CD14-positive monocyte (primary cell): ENCODE data around the gene CEBPG. TPM values are rescaled to one million over a fixed set of nuclear protein-coding genes. Genes with fewer than 3 reads are reported as not detected.

Experiments
- DNase-seq, 3 donors: peaks; one replicate each; pipeline ENCODE4 v3.0.0-alpha.2; 2011 to 2022
- H2AFZ ChIP-seq: 2 replicates; pipeline ENCODE4 v1.6.0; 2012; ENCODE audit warnings: mild to moderate bottlenecking, low read depth, low read length, inconsistent platforms; ENCODE audit not compliant: insufficient read depth, poor library complexity, severe bottlenecking
- H3K27ac ChIP-seq, 2 donors: 1 replicate in 1 of 2; 2 replicates in 1 of 2; pipeline ENCODE4 v1.5.1; 2012 to 2013; ENCODE audit warnings: low read length in 2 of 2, control low read depth in 1 of 2, inconsistent platforms in 1 of 2, low read depth in 1 of 2, mild to moderate bottlenecking in 1 of 2
- H3K27me3 ChIP-seq, 2 donors: one replicate each; pipeline versions ENCODE4 v1.6.0 to v1.6.1; 2011 to 2013; ENCODE audit warnings: low read length in 2 of 2; ENCODE audit not compliant: control insufficient read depth in 2 of 2, insufficient read depth in 2 of 2
- H3K36me3 ChIP-seq, 2 donors: replicated peaks in 1 of 2; 1 replicate in 1 of 2; 2 replicates in 1 of 2; pipeline versions ENCODE4 v1.5.1 to v1.6.1; 2012 to 2013; ENCODE audit warnings: low read length in 2 of 2, control low read depth in 1 of 2, inconsistent platforms in 1 of 2, mild to moderate bottlenecking in 1 of 2; ENCODE audit not compliant: insufficient read depth in 2 of 2, control insufficient read depth in 1 of 2
- H3K4me1 ChIP-seq, 2 donors: 1 replicate in 1 of 2; 2 replicates in 1 of 2; pipeline versions ENCODE4 v1.5.1 to v1.6.1; 2012 to 2013; ENCODE audit warnings: low read length in 2 of 2, control low read depth in 1 of 2, inconsistent platforms in 1 of 2, mild to moderate bottlenecking in 1 of 2, moderate library complexity in 1 of 2; ENCODE audit not compliant: insufficient read depth in 2 of 2, control insufficient read depth in 1 of 2
- H3K4me2 ChIP-seq: replicated peaks from 2 replicates; pipeline ENCODE3; 2012; ENCODE audit warnings: low read length, moderate library complexity, mild to moderate bottlenecking; ENCODE audit not compliant: poor library complexity, severe bottlenecking; ENCODE audit errors: extremely low read depth
- H3K4me3 ChIP-seq, 3 experiments: fragments of 200-600 bp in 1 of 3; sonication (generic) in 1 of 3; replicated peaks in 1 of 3; 1 replicate in 2 of 3; 2 replicates in 1 of 3; pipeline ENCODE4 v1.5.1; 2011 to 2013; ENCODE audit warnings: low read length in 3 of 3, mild to moderate bottlenecking in 3 of 3, control low read depth in 2 of 3, low read depth in 2 of 3, inconsistent platforms in 1 of 3, moderate library complexity in 1 of 3
- H3K79me2 ChIP-seq: 2 replicates; pipeline ENCODE4 v1.6.0; 2012; ENCODE audit warnings: mild to moderate bottlenecking, control low read depth, inconsistent platforms, low read length, moderate library complexity; ENCODE audit not compliant: insufficient read depth
- H3K9ac ChIP-seq: 2 replicates; pipeline ENCODE4 v1.6.0; 2017; ENCODE audit warnings: low read length, mild to moderate bottlenecking; ENCODE audit not compliant: insufficient read depth, poor library complexity, severe bottlenecking
- H3K9me3 ChIP-seq, 2 donors: replicated peaks in 1 of 2; 1 replicate in 1 of 2; 2 replicates in 1 of 2; pipeline versions ENCODE4 v1.5.1 to v1.6.1; 2012 to 2013; ENCODE audit warnings: low read length in 2 of 2, control low read depth in 1 of 2; ENCODE audit not compliant: control insufficient read depth in 1 of 2, insufficient read depth in 1 of 2
- H4K20me1 ChIP-seq: 2 replicates; pipeline ENCODE4 v1.6.0; 2012; ENCODE audit warnings: mild to moderate bottlenecking, low read length, control low read depth, moderate library complexity; ENCODE audit not compliant: insufficient read depth
- H3K27ac Mint-ChIP-seq, 7 donors: one replicate each; pipeline ENCODE4 v1.8.0; 2020; ENCODE audit warnings: mild to moderate bottlenecking in 7 of 7, mixed read lengths in 7 of 7, moderate library complexity in 6 of 7, inconsistent platforms in 2 of 7
- H3K27me3 Mint-ChIP-seq, 3 donors: one replicate each; pipeline ENCODE4 v1.8.0; 2021 to 2022; ENCODE audit warnings: low read depth in 3 of 3, mild to moderate bottlenecking in 3 of 3, mixed read lengths in 3 of 3, moderate library complexity in 3 of 3, inconsistent platforms in 1 of 3
- H3K36me3 Mint-ChIP-seq, 2 donors: one replicate each; pipeline ENCODE4 v1.8.0; 2020; ENCODE audit warnings: mixed read lengths in 2 of 2, inconsistent platforms in 1 of 2, mild to moderate bottlenecking in 1 of 2
- H3K4me1 Mint-ChIP-seq: one replicate; pipeline ENCODE4 v1.8.0; 2020; ENCODE audit warnings: mild to moderate bottlenecking, mixed read lengths
- H3K4me3 Mint-ChIP-seq, 2 donors: one replicate each; pipeline ENCODE4 v1.8.0; 2020; ENCODE audit warnings: mild to moderate bottlenecking in 2 of 2, mixed read lengths in 2 of 2, moderate library complexity in 1 of 2
- H3K9me3 Mint-ChIP-seq, 7 donors: one replicate each; pipeline ENCODE4 v1.8.0; 2020 to 2022; ENCODE audit warnings: mixed read lengths in 7 of 7, mild to moderate bottlenecking in 6 of 7, moderate library complexity in 6 of 7, inconsistent platforms in 2 of 7
- WGBS: methylation state at CpG from one replicate; pipeline ENCODE4 v1.1.5; 2013; ENCODE audit warnings: missing lambda C conversion rate; ENCODE audit not compliant: insufficient coverage; 5-methylcytosine and 5-hydroxymethylcytosine counted together
- intact Hi-C, 2 donors: fragments of 100-400 bp; cut with micrococcal nuclease; formaldehyde crosslinking; loops; one replicate each; pipeline versions ENCODE4 v1.15.0 to v1.15.1; 2023
- polyA plus RNA-seq, 3 donors: library from polyadenylated mRNA; depleted of rRNA in 1 of 3; unstranded in 2 of 3; stranded (reverse) in 1 of 3; fragments of 300-500 nt in 2 of 3; fragments of >200 nt in 1 of 3; fragmentation: Illumina TruSeq in 2 of 3; gene quantifications; 1 replicate in 2 of 3; 2 replicates in 1 of 3; pipeline ENCODE4 v1.2.3, GENCODE V29; 2012 to 2021
- TF ChIP-seq, protein P1 (sequence below): fragments of 200-600 bp; IDR thresholded peaks from one replicate; pipeline ENCODE4 v1.8.0; 2022; ENCODE audit warnings: antibody characterized with exemption, mild to moderate bottlenecking

CEBPG gene
- polyA plus RNA-seq, 3 donors: 16.8 to 18.3 (median 17.8) TPM

DNA sequence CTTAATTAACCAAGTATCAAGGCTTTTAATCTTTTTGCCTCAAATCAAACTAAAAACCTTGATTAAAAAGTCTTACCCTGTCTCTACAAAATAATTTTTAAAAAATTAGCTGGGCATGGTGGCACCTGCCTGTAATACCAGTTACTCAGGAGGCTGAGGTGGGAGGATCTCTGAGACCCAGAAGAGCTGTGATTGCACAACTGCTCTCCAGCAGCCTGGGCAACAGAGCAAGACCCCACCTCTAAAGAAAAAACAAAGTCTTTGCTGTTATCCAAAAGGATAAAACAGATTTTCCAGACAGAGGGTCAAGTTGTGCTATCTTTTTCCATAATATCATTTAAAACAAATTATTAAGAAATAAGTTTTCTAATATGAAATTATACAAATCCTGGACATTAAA, 26.8 kb upstream of the CEBPG start:
- Histone ChIP-seq H3K9me3 (no peaks in the 10 kb centered on the region), H2AFZ (no peak overlapping the region), H3K4me3 (no peak overlapping the region), H3K27ac (no peak overlapping the region), H3K9ac (no peak overlapping the region), H3K79me2 (no peaks in the 10 kb centered on the region), H3K4me2 (no peak overlapping the region), H3K27me3 (peaks cover 0 to 9% of the 10 kb centered on the region in 2 donors), H3K36me3 (no peaks in the 10 kb centered on the region), H4K20me1 (no peaks in the 10 kb centered on the region), H3K4me1 (no peaks in the 10 kb centered on the region)
- Mint-ChIP-seq H3K27ac (no peak overlapping the region), H3K36me3 (no peaks in the 10 kb centered on the region), H3K4me1 (peaks cover 10% of the 10 kb centered on the region), H3K4me3 (no peak overlapping the region), H3K9me3 (peaks cover 0 to 11% (median 0%) of the 10 kb centered on the region in 7 donors), H3K27me3 (peaks cover 11 to 38% (median 34%) of the 10 kb centered on the region in 3 donors)
- TF ChIP-seq, protein P1, sequence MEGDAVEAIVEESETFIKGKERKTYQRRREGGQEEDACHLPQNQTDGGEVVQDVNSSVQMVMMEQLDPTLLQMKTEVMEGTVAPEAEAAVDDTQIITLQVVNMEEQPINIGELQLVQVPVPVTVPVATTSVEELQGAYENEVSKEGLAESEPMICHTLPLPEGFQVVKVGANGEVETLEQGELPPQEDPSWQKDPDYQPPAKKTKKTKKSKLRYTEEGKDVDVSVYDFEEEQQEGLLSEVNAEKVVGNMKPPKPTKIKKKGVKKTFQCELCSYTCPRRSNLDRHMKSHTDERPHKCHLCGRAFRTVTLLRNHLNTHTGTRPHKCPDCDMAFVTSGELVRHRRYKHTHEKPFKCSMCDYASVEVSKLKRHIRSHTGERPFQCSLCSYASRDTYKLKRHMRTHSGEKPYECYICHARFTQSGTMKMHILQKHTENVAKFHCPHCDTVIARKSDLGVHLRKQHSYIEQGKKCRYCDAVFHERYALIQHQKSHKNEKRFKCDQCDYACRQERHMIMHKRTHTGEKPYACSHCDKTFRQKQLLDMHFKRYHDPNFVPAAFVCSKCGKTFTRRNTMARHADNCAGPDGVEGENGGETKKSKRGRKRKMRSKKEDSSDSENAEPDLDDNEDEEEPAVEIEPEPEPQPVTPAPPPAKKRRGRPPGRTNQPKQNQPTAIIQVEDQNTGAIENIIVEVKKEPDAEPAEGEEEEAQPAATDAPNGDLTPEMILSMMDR: no peak
- intact Hi-C loops: no loop called here
- no peak for DNase-seq

GRCh38 chr19:33347300-33347699, 26.2 kb upstream of the CEBPG start:
- H4K20me1 ChIP-seq: no peaks in the 10 kb centered on the region
- H3K79me2 ChIP-seq: no peaks in the 10 kb centered on the region
- no peak overlapping the region for H3K27ac ChIP-seq
- TF ChIP-seq, protein P1: no peak
- H3K4me1 ChIP-seq: no peaks in the 10 kb centered on the region
- peaks cover 10% of the 10 kb centered on the region for H3K4me1 Mint-ChIP-seq
- H2AFZ ChIP-seq: no peak overlapping the region
- no peak overlapping the region for H3K4me3 ChIP-seq
- H3K9me3 Mint-ChIP-seq: peaks cover 0 to 11% (median 0%) of the 10 kb centered on the region in 7 donors
- intact Hi-C loops: no loop called here
- no peak overlapping the region for H3K4me2 ChIP-seq
- no peak overlapping the region for H3K9ac ChIP-seq
- no peak overlapping the region for H3K4me3 Mint-ChIP-seq
- H3K36me3 Mint-ChIP-seq: no peaks in the 10 kb centered on the region
- WGBS: 96% methylated on average over 10 of the region's 10 CpGs
- no peaks in the 10 kb centered on the region for H3K9me3 ChIP-seq
- H3K27ac Mint-ChIP-seq: no peak overlapping the region
- no peak for DNase-seq
- H3K27me3 Mint-ChIP-seq: peaks cover 11 to 38% (median 32%) of the 10 kb centered on the region in 3 donors
- H3K27me3 ChIP-seq: peaks cover 0 to 9% of the 10 kb centered on the region in 2 donors
- no peaks in the 10 kb centered on the region for H3K36me3 ChIP-seq
